ENCODE results near the gene E2F3.

DNA sequence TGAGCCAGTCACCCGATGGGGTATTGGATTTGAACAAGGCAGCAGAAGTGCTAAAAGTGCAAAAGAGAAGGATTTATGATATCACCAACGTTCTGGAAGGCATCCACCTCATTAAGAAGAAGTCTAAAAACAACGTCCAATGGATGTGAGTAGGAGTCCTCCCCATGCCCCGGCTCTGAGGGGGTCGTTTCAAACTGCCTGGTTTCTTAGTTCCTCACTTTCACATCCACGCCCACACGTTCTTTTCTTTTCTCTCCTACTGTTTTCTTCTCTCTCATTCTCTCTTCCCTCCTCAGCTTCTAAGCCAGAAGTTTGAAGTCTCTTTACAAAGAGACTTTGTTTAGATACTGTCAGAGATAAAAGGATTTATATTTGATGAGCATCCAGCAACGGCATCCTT, 79.6 kb downstream of the E2F3 start:
- no peak for TF ChIP-seq EZH2 (IDR thresholded peaks at IDR 0.05; ENCODE audit: borderline replicate concordance, low read length)
- TF ChIP-seq, protein P1, sequence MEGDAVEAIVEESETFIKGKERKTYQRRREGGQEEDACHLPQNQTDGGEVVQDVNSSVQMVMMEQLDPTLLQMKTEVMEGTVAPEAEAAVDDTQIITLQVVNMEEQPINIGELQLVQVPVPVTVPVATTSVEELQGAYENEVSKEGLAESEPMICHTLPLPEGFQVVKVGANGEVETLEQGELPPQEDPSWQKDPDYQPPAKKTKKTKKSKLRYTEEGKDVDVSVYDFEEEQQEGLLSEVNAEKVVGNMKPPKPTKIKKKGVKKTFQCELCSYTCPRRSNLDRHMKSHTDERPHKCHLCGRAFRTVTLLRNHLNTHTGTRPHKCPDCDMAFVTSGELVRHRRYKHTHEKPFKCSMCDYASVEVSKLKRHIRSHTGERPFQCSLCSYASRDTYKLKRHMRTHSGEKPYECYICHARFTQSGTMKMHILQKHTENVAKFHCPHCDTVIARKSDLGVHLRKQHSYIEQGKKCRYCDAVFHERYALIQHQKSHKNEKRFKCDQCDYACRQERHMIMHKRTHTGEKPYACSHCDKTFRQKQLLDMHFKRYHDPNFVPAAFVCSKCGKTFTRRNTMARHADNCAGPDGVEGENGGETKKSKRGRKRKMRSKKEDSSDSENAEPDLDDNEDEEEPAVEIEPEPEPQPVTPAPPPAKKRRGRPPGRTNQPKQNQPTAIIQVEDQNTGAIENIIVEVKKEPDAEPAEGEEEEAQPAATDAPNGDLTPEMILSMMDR (conservative IDR thresholded peaks at IDR 0.05 in 1 of 2, IDR thresholded peaks at IDR 0.05 in 1 of 2; ENCODE audit: extremely low read depth in 1 of 2, insufficient read depth in 1 of 2, low read depth in 1 of 2, low read length in 2 of 2) = no peak
